Measurements from ENCODE around the gene ALMS1.
"Not testable (repeated sequence)": the region's sequence is repeated elsewhere in the genome, so short reads cannot be mapped to it uniquely, and the experiment has no call there.

ALMS1 gene

DNA sequence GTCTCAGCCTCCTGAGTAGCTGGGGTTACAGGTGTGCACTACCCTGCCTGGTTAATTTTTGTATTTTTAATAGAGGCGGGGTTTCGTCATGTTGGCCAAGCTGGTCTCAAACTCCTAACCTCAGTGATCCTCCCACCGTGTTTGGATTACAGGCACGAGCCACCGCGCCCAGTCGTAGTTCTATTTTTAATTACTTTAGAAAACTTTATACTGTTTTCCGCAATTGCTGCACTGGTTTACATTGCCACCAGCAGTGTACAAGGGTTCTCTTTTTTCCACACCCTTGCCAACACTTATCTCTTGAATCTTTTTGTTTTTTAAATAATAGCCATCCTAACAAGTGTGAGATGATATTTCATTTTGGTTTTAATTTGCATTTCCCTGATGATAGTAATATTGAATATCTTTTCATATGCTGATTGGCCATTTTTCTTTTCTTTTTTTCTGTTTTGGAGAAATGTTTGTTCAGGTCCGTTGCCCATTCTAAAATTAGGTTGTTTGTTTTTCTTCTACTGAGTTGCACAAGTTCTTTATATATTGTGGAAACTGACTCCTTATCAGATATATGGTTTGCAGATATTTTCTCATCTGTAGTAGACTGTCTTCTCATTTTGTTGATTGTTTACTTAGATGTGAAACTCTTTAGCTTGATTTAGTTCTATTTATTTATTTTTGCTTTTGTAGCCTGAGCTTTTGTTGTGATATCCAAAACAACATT is 16.9 kb downstream of the ALMS1 start:
- DNase-seq, result no peak

DNA sequence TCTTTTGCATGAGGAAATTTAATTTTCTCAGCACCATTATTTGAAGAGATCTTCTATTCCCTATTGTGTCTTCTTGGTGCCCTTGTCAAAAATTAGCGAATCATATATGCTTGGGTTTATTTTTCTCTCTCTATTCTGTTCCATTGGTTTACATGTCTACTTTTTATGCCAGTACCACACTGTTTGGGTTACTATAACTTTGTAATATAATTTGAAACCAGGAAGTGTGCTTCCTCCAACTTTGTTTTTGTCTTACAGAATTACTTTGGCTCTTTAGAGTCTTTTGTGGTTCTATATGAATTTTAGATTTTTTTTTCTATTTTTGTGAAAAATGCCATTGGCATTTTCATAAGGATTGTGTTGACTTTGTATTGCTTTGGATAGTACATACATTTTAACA is 17.6 kb downstream of the ALMS1 start:
- DNase-seq, result no peak

DNA sequence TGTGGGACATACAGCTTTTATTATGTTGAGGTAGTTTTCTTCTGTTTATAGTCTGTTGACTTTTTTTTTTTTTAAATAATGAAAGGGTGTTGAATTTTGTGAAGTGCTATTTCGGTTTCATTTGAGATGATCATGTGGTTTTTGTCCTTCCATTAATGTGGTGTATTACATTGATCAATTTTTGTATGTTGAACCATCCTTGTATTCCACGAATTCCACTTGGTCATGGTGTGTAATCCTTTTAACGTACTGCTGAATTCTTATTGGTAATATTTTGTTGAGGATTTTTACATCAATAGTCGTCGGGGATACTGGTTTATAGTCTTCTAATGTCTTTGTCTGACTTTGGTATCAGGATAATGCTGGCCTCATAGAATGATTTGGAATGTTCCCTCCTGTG is 18.8 kb downstream of the ALMS1 start:
- DNase-seq, result no peak

DNA sequence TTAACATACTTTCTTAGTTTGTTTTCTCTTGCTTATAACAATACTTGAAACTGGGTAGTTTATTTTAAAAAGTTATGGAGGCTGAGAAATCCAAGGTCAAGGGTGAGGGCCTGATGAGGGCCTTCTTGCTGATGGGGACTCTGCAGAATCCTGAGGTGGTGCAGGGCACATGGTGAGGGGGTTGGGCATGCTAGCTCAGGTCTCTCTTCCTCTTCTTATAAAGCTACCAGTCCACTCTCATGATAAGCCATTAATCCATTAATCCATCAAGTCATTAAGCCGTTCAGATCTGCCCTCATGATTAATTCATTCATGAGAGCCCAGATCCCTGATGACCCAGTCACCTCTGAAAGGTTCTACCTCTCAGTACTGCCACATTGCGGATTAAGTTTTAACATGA is 21.4 kb downstream of the ALMS1 start:
- no peak for DNase-seq

DNA sequence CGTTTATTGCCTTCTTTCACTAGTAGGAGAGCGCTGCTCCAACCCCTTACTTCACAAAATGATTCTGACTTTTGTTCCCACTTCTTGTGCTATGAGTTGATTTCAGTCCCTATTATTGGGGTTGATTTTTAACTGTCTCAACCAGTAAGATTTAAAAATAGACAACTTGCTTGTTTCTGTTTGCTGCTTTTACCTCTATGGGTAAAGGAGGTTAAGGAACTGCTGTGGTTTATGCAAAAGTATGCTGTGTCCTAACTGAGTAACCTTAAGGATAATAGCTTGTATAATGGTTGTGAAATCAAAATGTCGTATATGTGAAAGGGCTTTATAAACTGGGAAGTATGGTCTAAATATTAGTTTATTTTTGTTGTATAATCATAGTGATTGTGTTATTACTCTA is 22.6 kb downstream of the ALMS1 start:
- DNase-seq, result no peak

DNA sequence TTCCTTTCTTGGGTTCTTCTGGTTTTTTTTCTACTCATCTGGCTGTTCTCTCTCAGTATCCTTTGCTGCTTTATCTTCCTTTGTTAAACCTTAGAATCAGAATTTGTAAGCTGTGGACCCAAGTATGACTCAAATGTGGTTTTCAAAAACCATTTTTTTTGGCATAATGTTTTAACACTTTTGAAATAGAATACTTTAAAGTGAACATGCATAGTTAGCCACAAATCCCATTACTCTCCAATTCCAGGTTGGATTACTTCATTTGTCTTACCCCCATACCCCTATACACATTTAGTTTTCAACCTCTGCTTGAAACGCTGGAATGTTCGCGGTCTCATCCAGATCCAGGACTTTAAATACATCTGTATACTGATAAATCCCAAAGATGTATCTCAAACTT is 29.1 kb downstream of the ALMS1 start:
- DNase-seq, result no peak

DNA sequence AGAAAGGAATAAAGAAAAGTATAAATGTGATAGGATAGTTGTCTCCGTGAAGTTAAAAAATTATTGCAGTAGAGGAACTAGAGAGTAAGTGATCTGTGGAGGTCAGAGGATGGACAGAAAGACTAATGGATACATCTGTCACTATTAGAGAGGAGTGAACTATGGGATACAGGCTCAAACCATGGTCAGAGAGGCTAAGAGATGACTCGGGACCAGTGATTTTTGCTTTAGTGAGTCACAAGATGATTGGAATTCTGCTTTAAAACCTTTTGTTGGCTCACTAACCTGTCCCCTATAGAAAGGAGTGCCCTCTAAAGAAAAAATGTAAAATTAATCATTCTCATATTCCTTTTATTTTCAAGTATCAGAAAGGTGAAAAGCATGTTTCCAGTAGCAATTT is 30.3 kb downstream of the ALMS1 start:
- DNase-seq, result no peak

DNA sequence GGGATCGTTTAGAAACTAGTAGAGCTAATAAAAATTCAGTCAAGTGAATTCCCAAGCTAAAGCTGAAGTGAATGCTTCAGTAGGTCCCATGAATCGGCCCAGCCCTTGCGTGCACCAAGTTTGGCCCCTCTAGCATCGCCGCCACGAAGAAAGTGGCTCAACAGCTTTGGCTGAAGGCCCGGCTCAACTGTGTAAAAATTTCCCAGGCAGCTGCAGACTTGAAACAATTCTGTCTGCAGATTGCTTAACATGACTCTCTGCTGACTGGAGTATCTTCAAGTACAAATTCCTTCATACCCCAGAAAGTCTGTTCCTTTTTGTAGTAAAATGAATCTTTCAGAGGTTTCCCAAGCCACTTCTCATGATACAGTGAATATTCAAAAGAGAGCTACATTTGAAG is 32.7 kb downstream of the ALMS1 start:
- DNase-seq, result no peak

DNA sequence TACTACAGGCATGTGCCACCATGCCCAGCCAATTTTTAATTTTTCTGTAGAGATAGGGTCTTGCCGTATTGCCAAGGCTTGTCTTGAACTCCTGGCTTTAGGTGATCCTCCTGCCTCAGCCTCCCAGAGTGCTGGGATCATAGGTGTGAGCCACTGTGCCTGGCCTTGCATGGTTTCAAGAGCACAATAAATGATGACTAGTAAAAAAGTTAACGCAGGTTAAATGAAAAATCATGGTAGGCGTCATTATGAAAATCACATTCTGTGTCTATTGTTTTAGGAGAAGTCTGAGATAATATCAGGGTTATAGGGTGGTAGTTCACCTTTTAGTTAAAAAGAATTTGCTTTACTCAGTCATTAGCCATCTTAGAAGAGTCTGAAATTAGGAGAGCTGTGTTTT is 38.3 kb downstream of the ALMS1 start:
- no peak for DNase-seq

DNA sequence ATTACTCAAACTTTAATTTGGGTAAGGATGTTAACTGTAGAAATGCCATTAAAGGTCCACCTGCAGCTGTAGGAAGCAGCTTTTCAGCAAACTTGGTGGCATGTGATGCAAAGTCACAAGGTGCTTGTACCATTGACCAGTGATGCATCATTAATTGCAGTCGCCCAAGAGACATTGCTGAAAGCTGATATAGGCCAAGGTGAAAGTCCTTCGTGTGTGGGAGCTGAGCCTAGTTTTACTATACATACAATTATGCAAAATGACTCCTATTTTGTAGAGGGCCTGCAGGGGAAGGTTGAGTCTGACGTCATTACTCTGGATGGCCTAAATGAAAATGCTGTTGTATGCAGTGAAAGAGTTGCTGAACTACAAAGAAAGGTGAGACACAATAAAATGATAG is 40.5 kb downstream of the ALMS1 start:
- DNase-seq, result no peak

DNA sequence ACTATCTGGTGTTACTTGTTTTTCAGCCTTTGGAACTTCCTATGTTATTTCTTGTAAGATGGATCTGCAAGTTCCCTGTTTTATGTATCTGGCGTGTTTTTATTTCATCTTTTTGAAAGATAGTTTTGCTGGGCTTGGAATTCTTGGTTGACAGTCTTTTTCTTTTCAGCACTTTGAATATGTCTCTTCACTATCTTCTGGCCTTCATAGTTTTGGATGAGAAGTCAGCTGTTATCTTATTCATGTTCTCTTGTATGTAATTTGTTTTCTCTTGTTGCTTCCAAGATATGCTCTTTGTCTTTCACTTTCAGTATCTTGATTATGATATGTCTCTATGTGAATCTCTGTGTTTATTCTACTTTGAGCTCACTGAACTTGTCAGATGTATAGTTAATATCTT is 50.4 kb downstream of the ALMS1 start:
- no peak for DNase-seq

DNA sequence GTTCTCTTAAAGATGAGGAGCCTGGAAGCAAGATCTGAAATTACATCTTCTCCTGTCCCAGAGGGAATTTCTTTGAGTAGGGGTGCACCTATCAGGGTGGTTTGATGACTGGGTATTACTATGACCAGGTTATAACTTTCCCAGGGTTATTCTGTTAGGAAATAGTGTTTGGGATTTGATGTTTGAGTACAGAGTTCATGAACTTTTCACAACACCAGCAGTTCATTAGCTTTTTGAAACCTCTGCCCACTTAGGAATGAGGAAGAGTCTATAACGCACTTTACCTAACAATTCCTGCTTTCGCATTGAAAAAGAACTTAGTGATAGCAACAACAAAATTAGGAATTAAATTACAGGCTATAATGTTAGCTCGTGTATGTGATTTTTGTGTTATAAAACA is 58.6 kb downstream of the ALMS1 start:
- DNase-seq, result no peak

DNA sequence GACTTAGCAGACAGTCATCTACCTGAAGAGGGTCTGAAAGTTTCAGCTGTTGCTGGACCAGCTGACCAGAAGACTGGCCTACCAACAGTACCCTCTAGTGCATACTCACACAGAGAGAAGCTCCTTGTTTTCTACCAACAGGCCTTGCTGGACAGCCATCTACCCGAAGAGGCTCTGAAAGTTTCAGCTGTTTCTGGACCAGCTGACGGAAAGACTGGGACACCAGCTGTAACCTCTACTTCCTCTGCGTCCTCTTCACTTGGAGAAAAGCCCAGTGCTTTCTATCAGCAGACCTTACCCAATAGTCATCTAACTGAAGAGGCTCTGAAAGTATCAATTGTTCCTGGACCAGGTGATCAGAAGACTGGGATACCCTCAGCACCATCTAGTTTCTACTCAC is 63.2 kb downstream of the ALMS1 start:
- DNase-seq, result no peak

DNA sequence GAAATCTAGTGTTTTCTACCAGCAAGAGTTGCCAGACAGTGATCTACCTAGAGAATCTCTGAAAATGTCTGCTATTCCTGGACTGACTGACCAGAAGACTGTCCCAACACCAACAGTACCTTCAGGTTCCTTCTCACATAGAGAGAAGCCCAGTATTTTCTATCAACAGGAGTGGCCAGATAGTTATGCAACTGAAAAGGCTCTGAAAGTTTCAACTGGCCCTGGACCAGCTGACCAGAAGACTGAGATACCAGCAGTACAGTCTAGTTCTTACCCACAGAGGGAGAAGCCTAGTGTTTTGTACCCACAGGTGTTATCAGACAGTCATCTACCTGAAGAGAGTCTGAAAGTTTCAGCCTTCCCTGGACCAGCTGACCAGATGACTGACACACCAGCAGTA is 63.8 kb downstream of the ALMS1 start:
- no peak for DNase-seq

DNA sequence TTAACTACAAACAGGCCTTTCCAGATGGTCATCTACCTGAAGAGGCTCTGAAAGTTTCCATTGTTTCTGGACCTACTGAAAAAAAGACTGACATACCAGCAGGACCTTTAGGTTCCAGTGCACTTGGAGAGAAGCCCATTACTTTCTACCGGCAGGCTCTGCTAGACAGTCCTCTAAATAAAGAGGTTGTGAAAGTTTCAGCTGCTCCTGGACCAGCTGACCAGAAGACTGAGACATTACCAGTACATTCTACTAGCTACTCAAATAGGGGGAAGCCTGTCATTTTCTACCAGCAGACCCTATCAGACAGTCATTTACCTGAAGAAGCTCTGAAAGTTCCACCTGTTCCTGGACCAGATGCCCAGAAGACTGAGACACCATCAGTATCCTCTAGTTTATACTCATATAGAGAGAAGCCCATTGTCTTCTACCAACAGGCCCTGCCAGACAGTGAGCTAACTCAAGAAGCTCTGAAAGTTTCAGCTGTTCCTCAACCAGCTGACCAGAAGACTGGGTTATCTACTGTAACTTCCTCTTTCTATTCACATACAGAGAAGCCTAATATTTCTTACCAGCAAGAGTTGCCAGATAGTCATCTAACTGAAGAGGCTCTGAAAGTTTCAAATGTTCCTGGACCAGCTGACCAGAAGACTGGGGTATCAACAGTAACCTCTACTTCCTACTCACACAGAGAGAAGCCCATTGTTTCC is 65.8 kb downstream of the ALMS1 start:
- no peak for DNase-seq

DNA sequence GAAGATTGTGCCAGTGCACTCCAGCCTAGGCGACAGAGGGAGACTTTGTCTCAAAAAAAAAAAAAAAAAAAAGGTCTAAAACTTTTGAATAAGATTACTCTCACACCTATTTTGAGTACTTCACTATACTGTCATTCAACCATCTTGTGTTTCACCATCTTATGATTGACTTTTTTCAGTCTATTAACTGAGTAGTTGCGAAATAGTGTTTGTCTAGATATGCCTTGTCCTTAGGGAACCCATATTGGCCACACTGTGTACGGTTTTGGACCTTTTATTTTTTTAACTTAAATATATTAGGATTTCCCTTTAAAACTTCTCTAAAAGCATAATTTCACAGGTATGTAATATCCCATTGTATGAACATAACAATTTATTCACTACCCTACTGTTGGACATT is 72.3 kb downstream of the ALMS1 start:
- no peak for DNase-seq

DNA sequence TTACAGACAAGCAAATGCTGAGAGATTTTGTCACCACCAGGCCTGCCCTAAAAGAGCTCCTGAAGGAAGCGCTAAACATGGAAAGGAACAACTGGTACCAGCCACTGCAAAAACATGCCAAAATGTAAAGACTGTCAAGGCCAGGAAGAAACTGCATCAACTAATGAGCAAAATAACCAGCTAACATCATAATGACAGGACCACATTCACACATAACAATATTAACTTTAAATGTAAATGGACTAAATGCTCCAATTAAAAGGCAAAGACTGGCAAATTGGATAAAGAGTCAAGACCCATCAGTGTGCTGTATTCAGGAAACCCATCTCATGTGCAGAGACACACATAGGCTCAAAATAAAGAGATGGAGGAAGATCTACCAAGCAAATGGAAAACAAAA is 76.8 kb downstream of the ALMS1 start:
- DNase-seq, result not testable (repeated sequence)

DNA sequence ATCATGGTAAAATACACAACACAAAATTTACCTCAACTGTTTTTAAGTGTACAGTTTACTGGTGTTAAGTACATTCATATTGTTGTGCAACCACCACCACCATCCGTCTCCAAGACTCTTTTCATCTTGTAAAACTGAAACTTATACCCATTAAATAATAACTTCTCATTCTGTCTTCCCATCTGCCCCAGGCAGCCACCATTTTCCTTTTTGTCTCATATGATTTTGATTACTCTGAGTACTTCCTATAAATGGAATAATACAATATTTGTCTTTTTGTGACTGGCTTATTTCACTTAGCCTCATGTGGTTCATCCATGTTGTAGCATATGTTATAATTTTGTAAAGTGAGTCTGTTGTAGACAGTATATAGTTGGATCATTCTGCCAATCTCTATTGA is 82.7 kb downstream of the ALMS1 start:
- no peak for DNase-seq

DNA sequence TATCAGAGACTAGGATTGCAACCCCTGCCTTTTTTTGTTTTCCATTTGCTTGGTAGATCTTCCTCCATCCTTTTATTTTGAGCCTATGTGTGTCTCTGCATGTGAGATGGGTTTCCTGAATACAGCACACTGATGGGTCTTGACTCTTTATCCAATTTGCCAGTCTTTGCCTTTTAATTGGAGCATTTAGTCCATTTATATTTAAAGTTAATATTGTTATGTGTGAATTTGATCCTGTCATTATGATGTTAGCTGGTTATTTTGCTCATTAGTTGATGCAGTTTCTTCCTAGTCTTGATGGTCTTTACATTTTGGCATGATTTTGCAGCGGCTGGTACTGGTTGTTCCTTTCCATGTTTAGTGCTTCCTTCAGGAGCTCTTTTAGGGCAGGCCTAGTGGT is 98.2 kb downstream of the ALMS1 start:
- not testable (repeated sequence) for DNase-seq

DNA sequence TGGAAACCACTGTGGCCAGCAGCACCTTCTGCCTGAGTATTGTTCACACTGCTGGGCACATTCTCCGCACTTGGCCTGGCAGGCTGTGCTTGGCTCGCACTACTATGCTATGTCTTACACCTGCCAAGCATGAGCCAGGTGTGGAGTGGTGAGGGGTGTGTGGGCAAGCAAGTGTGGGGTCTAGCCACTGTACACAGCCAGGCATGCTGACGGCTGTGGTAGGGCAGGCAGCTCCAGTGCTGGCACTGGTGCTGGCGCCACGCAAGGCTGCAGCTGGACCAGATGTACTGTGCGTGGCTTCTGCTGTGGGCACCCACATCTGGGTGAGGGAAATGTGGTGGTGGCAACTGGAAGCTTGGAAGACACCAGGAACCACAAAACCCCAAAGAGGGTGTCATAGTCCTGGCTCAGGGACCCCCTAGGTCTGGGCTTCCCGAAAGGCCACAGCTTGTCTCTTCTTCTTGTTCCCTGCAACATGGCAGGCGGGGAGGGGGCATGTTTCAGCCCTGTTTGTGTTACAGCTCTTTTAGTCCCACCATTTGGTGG is 101.5 kb downstream of the ALMS1 start:
- no peak for DNase-seq

DNA sequence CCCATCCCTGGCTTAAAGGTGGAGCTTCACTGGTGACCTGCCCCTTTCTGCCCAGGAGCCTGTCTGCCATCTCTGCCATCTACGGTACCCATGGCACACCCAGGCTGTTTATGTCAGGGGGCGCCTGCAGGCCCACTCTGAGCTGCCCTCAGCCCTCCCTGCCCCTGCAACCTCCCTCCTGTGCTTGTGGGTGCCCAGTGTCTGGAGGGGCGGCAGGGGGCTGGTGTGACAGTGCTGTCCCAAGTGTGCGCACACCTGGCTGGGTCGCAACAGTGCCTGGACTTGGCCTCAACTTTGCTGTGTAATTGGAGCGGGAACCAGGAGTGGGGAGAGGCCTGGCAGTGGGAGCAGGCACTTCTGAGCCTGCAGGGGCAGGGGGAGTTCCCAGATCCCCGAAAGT is 102.4 kb downstream of the ALMS1 start:
- DNase-seq, result no peak

DNA sequence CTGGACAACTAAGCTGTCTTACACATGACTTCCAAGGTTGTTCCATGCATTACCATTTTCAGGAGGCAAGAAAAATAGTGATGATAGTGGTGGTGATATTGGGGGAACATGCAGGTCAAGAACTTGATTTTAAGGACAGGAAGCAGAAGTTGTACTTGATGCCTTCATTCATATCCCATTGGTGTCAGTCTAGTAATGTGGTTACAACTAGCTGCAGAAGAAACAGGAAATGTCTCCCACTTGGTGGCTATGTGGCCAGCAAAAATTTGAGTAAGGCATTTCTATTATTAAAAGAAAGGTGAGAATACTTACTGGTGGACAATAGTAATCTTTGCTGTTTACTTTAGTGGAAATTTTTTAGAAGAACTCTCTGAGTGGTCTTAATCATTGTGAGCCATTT is 103.4 kb downstream of the ALMS1 start:
- DNase-seq, result no peak

DNA sequence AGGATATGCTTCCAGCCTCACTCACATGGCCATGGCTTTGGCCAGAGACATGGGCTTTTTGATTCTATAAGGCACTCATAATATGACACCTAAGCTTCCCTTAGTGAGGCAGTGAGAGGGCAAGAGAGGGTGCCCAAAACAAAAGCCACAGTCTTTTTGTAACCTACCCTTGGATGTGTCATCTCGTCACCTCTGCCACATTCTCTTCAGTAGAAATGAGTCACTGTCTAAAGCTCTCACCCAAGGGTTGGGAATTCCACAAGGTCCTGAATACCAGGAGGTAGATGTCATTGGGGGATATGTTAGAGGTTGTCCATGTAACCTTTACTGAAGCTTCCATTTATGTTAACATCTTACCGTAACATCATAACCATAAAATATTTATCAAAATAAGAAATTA is 108.4 kb downstream of the ALMS1 start:
- no peak for DNase-seq

DNA sequence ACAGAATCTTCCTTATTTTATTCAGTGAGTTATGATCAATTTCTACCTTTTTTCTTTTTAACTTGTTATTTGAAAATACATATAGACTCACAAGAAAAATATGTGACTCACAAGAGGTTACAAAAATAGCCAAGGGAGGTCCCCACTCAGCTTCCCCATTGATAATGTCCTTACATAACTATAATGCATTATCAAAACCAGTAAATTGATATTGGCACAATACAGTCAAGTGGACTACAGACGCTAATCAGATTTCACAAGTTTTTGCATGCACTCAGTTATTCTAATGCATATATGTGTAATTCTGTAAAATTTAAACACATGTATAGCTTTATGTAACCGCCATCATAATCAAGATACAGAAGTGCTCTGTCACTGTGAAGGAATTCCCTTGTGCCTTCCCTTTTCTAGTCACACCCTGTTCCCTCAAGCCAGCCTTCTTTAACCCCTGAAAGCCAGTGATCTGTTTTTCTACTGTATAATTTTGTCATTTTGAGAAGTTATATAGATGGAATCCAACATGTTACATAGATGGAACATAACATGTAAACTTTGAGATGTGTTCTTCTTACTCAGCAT is 118.4 kb downstream of the ALMS1 start:
- DNase-seq, result no peak
